ENCODE data around the gene CAPN10.

The CAPN10 gene

GRCh38 chr2:240619506-240620148 is 33.1 kb downstream of the CAPN10 start:
- DNase-seq (ENCODE audit: low read depth): no peak
- H3K4me3 ChIP-seq (ENCODE audit: control insufficient read depth, low read depth, low read length): no peak overlapping the region
- no peak for TF ChIP-seq CTCF (conservative IDR thresholded peaks at IDR 0.05; ENCODE audit: control insufficient read depth, insufficient read depth, low read depth, low read length)

GRCh38 chr2:240620149-240620731 is 33.7 kb downstream of the CAPN10 start:
- TF ChIP-seq CTCF (conservative IDR thresholded peaks at IDR 0.05; ENCODE audit: control insufficient read depth, insufficient read depth, low read depth, low read length): no peak
- DNase-seq (ENCODE audit: low read depth): no peak
- no peak overlapping the region for H3K4me3 ChIP-seq (ENCODE audit: control insufficient read depth, low read depth, low read length)

- TF ChIP-seq CTCF (conservative IDR thresholded peaks at IDR 0.05; ENCODE audit: control insufficient read depth, insufficient read depth, low read depth, low read length): no peak
- no peak for DNase-seq (ENCODE audit: low read depth)
- no peak overlapping the region for H3K4me3 ChIP-seq (ENCODE audit: control insufficient read depth, low read depth, low read length)
Observed at GRCh38 chr2:240620859-240621258, 34.3 kb downstream of the CAPN10 start.

- no peak for DNase-seq (ENCODE audit: low read depth)
- TF ChIP-seq CTCF (conservative IDR thresholded peaks at IDR 0.05; ENCODE audit: control insufficient read depth, insufficient read depth, low read depth, low read length): no peak
- H3K4me3 ChIP-seq (ENCODE audit: control insufficient read depth, low read depth, low read length): no peak overlapping the region
Observed at GRCh38 chr2:240622060-240622411, 35.5 kb downstream of the CAPN10 start.

- no peak for DNase-seq (ENCODE audit: low read depth)
- no peak overlapping the region for H3K4me3 ChIP-seq (ENCODE audit: control insufficient read depth, low read depth, low read length)
Observed at GRCh38 chr2:240622531-240623235, 36.1 kb downstream of the CAPN10 start.

DNA sequence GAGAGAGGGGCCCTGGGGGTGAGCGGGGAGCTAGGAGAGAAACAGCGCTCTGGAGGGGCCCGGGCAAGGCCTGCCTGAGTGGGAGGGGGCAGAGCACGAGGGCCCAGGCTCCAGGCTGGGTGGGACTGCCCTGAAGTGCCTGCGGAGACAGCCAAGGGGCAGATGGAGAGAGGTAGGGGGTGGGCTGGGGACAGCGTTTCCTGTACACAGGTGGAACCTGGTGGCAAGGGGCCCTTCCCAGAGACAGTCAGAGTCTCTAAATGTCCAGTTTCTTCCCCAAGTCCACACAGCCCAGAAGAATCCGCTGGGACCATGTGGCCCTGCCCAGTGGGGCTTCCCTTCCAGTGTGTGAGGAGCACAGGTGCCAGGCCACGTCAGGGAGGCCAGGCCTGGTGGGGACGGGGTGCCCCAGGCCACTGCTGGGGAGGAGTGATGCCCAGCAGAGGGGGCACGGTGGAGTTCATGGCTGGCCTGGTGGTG is 37.0 kb downstream of the CAPN10 start:
- no peak overlapping the region for H3K4me3 ChIP-seq (ENCODE audit: control insufficient read depth, low read depth, low read length)
- no peak for TF ChIP-seq CTCF (conservative IDR thresholded peaks at IDR 0.05; ENCODE audit: control insufficient read depth, insufficient read depth, low read depth, low read length)
- no peak for DNase-seq (ENCODE audit: low read depth)

More at GRCh38 chr2:240622531-240623235, 36.1 kb downstream of the CAPN10 start:
- no peak for TF ChIP-seq CTCF (conservative IDR thresholded peaks at IDR 0.05; ENCODE audit: control insufficient read depth, insufficient read depth, low read depth, low read length)

All from fibroblast of mammary gland (primary cell).